HG02763 (cell line): ENCODE data around the gene KCNV2.

Experiments
- ATAC-seq: cut with Tn5 transposase; IDR thresholded peaks from one replicate; pipeline ENCODE4 v1.9.1; 2021; ENCODE audit warnings: mild to moderate bottlenecking, moderate library complexity; ENCODE audit not compliant: unreplicated experiment

KCNV2 gene

DNA sequence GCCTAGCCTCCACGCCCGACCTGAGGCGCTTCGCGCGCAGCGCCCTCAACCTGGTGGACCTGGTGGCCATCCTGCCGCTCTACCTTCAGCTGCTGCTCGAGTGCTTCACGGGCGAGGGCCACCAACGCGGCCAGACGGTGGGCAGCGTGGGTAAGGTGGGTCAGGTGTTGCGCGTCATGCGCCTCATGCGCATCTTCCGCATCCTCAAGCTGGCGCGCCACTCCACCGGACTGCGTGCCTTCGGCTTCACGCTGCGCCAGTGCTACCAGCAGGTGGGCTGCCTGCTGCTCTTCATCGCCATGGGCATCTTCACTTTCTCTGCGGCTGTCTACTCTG is 1.4 kb downstream of the KCNV2 start:
- no peak for ATAC-seq

- ATAC-seq, result no peak
Observed at GRCh38 chr9:2720179-2720654, 2.9 kb downstream of the KCNV2 start.

- ATAC-seq, result no peak
Observed at GRCh38 chr9:2722715-2723114, 5.4 kb downstream of the KCNV2 start.

DNA sequence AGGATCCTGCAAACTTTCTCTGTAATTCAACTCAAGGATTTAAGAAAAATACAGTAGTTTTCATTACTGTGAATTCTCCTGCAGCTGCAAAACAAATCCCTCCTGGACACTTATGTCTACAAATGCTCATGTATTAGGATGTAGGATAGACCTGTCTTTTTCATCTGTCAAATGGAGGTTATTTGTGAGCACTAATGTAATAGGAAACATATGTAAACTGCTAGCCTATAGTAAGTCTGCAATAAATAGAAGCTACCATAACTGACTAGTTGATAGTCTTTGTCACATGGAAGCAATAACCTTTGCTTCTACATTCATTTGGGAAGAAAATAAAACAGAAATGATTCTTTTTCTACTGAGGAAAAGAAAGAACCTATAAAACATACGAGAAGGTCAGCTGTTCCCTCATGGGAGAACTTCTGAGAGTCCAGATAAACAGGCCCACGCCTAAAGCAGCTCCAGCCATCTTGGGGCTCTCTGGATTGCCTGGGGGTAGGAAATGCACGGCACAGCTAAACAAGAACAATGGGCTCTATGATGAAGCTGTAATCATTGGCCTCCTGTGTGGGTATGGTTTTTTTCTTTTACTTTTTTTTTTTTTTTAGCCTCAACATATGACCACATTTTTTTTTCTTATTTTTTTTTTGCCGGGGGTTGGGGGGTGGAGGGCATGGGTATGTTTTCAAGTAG is 6.2 kb downstream of the KCNV2 start:
- ATAC-seq, result no peak

DNA sequence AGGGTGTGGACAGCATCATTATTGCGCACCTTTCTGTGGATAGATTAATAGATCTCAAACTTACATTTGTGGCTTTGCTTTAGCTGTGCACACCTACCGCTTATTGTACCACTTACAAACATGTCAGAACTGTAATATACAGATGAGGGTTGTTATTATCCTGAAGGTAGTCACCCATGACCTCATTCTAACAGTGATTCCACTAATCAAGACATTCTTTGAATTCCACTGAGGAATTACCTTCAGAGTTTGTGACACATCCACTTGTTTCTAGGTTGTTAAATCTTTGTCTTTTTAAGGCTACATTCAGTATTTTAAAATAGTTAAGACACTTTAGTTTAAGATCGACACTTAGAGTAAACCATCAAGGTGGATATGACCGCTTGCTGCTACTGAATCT is 7.8 kb downstream of the KCNV2 start:
- no peak for ATAC-seq

GRCh38 chr9:2725898-2726649 is 8.8 kb downstream of the KCNV2 start:
- no peak for ATAC-seq

- ATAC-seq, result no peak
Observed at GRCh38 chr9:2726650-2727340, 9.5 kb downstream of the KCNV2 start.

- no peak for ATAC-seq
Observed at GRCh38 chr9:2727374-2727773, 10.1 kb downstream of the KCNV2 start.

- peak; percentile 77 for ATAC-seq
Observed at GRCh38 chr9:2727966-2728613, 10.8 kb downstream of the KCNV2 start.

GRCh38 chr9:2729003-2729402 is 11.7 kb downstream of the KCNV2 start:
- ATAC-seq, result no peak

- no peak for ATAC-seq
Observed at GRCh38 chr9:2729721-2730120, 12.4 kb downstream of the KCNV2 start.

DNA sequence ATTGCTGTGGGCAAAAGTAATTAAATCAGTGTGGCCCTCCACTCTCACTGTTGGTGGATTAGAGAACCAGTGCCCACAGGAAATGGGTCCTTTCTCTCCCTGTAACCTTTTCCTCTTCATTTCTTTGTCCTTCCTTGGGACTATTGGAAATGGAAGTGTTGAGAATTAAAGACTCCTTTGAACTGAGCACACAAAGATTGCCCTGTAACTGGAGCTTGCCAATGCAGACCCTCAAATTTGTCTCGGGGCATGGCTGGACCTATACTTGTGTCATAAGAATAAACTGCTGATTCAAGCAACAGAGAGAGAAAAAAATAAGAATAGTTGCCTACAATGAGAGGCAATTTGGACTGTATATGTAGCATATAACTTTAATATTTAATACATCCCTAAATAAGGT is 13.7 kb downstream of the KCNV2 start:
- no peak for ATAC-seq

DNA sequence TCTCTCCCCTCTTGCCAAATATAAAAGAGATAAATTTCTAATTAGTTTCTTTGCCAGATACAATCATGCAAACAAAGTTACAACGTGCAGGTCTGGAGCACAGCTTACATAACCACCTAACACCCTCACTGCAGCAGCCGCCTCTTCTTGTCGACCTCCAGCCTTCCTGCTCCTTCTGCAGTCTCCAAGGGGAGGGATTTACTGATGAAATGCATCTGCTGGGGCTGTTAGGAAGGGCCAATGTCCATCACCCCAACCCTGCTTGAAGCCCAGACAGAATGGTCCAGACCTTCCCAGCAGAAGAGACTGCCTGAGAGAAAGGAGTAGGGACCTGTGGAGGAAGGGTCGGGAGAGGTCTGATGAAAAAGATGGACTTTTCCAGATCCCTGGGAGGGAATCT is 15.2 kb downstream of the KCNV2 start:
- no peak for ATAC-seq

DNA sequence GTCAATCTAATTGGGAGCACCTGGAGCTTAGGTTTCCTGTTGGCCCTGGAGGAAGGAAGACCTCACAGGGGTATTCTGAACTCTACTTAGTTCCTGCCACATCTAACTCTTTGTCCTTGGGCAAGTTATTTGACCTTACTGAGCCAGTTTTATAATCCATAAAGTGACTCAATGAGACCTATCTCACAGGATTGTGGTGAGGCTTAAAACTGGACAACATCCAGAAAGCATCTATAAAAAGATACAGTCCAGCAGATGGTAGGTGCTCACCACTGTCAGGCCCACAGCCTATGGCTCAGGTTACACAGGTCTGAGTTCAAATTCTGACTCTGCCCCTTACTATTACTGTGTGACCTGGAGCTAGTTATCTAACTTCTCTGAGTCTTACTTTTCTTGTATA is 23.3 kb downstream of the KCNV2 start:
- ATAC-seq, result no peak

DNA sequence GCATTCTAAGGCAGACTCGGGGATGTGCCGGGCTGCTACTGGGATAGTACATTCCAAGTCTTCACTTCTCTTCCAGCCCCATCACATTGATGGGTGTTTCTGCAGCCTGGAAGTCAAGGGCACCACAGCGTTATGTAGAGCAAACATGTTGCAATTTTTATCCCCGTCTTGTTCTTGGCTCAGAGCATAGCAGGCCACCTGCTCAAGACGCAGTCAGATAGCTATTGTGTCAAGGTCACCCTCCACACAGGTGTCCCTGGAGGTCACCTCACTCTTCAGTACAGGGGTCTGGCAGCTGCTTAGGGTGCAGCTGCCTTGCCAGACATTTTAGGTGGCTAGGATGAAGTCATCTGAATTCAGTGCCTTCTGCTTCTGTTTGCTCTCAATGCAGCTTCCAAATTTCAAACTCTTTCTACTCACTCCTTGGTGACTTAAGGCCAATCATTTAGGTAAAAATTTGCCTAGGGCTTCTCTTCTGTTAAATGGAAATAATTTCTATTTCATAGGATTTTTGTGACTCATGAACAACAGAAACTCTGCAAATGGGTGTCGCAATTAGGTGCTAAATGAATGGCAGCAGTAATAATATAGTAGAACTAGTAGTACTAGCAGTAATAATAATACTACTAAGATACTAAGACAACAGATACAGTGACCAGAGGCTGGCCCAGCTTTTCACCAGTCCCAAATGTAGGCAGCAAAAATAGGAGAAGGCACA is 24.3 kb downstream of the KCNV2 start:
- no peak for ATAC-seq

DNA sequence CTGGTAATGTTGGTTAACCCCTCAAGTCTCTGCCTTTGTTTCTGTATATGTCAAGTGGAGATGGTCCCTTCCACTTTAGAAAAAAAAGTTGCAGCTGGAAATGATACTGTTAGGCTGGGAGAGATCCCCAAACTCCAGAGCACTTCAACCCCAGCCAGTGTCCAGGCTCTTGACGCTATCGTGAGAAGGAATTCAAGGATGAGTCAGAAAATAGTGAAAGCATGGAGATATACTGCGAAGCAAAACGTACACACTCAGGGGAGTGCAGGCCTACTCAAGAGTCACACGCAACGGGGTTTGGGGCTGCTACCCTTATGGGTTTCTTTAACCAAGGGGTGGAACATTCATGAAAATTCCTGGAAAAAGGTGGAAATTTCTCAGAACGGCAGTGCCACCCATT is 24.9 kb downstream of the KCNV2 start:
- no peak for ATAC-seq

- ATAC-seq, result no peak
Observed at GRCh38 chr9:2743937-2744529, 26.7 kb downstream of the KCNV2 start.

GRCh38 chr9:2745560-2746380 is 28.5 kb downstream of the KCNV2 start:
- ATAC-seq, result no peak

DNA sequence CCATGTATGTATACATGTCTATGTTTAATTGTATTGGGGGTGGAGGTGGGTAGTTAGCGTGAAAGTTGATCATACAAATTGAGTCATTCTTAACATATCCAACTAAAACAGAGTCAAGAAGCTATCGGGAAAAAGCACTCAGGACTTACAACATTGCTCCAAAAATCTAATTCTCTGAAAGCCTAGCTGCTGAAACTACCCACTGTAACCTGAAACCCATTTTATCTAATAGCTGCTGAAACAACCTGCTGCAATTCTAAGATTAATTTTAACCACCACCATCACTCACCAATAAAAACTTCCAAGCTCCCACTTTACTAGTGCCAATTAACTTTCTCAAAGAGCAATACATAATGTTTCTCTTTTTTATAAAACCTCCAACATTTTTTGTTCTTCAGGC is 32.2 kb downstream of the KCNV2 start:
- ATAC-seq, result no peak

GRCh38 chr9:2755285-2755684 is 38.0 kb downstream of the KCNV2 start:
- no peak for ATAC-seq
